Measurements from ENCODE around the gene SLC36A4.

Gene SLC36A4

GRCh38 chr11:93155738-93156137 is 42.1 kb downstream of the SLC36A4 start:
- TF ChIP-seq, protein P1, sequence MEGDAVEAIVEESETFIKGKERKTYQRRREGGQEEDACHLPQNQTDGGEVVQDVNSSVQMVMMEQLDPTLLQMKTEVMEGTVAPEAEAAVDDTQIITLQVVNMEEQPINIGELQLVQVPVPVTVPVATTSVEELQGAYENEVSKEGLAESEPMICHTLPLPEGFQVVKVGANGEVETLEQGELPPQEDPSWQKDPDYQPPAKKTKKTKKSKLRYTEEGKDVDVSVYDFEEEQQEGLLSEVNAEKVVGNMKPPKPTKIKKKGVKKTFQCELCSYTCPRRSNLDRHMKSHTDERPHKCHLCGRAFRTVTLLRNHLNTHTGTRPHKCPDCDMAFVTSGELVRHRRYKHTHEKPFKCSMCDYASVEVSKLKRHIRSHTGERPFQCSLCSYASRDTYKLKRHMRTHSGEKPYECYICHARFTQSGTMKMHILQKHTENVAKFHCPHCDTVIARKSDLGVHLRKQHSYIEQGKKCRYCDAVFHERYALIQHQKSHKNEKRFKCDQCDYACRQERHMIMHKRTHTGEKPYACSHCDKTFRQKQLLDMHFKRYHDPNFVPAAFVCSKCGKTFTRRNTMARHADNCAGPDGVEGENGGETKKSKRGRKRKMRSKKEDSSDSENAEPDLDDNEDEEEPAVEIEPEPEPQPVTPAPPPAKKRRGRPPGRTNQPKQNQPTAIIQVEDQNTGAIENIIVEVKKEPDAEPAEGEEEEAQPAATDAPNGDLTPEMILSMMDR (IDR thresholded peaks at IDR 0.05; ENCODE audit: low read depth, low read length) = no peak
- no peak for TF ChIP-seq MYC (IDR thresholded peaks at IDR 0.05; ENCODE audit: low read depth, low read length)
- no peak for TF ChIP-seq MAX (IDR thresholded peaks at IDR 0.05; ENCODE audit: low read depth, low read length)
- TF ChIP-seq POLR2A (IDR thresholded peaks at IDR 0.05; ENCODE audit: extremely low read depth, insufficient read length) = no peak
- no peak overlapping the region for H3K4me3 ChIP-seq (ENCODE audit: low read depth, low read length)
- DNase-seq (ENCODE audit: low read depth) = no peak

GRCh38 chr11:93145390-93145915 is 52.3 kb downstream of the SLC36A4 start:
- DNase-seq (ENCODE audit: low read depth) = no peak
- TF ChIP-seq, protein P1 (IDR thresholded peaks at IDR 0.05; ENCODE audit: low read depth, low read length) = no peak
- TF ChIP-seq POLR2A (IDR thresholded peaks at IDR 0.05; ENCODE audit: extremely low read depth, insufficient read length) (no peak), MYC (IDR thresholded peaks at IDR 0.05; ENCODE audit: low read depth, low read length) (no peak), MAX (IDR thresholded peaks at IDR 0.05; ENCODE audit: low read depth, low read length) (no peak)
- H3K4me3 ChIP-seq (ENCODE audit: low read depth, low read length) = no peak overlapping the region

DNA sequence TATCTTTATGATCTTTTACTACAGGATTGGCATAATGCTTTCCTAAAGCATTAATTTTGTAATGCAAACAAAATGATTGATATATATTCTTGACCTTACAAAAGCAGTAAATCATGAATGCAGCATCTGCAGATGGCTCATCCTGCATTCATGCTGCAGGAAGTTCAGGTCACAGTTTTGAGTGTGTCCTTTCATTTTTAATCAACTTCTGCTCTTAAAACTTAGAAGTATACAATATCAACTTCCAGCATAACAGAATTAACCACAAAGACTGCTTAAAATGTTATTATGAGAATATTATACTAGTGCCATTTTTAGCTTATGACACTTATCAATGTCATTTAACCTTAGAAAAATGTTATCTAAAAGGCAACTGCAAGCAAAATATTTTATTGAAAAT is 54.0 kb downstream of the SLC36A4 start:
- no peak for DNase-seq (ENCODE audit: low read depth)
- no peak overlapping the region for H3K4me3 ChIP-seq (ENCODE audit: low read depth, low read length)
- TF ChIP-seq, protein P1 (IDR thresholded peaks at IDR 0.05; ENCODE audit: low read depth, low read length) = no peak
- TF ChIP-seq MYC (IDR thresholded peaks at IDR 0.05; ENCODE audit: low read depth, low read length) (no peak), POLR2A (IDR thresholded peaks at IDR 0.05; ENCODE audit: extremely low read depth, insufficient read length) (no peak), MAX (IDR thresholded peaks at IDR 0.05; ENCODE audit: low read depth, low read length) (no peak)

- H3K4me3 ChIP-seq (ENCODE audit: low read depth, low read length) = no peak overlapping the region
- TF ChIP-seq, protein P1 (IDR thresholded peaks at IDR 0.05; ENCODE audit: low read depth, low read length) = no peak
- TF ChIP-seq MAX (IDR thresholded peaks at IDR 0.05; ENCODE audit: low read depth, low read length) (no peak), POLR2A (IDR thresholded peaks at IDR 0.05; ENCODE audit: extremely low read depth, insufficient read length) (no peak), MYC (IDR thresholded peaks at IDR 0.05; ENCODE audit: low read depth, low read length) (no peak)
- DNase-seq (ENCODE audit: low read depth) = no peak
These were observed 54.6 kb downstream of the SLC36A4 start for GRCh38 chr11:93143186-93143585.

- no peak for TF ChIP-seq POLR2A (IDR thresholded peaks at IDR 0.05; ENCODE audit: extremely low read depth, insufficient read length)
- TF ChIP-seq MYC (IDR thresholded peaks at IDR 0.05; ENCODE audit: low read depth, low read length) = no peak
- no peak for TF ChIP-seq MAX (IDR thresholded peaks at IDR 0.05; ENCODE audit: low read depth, low read length)
- H3K4me3 ChIP-seq (ENCODE audit: low read depth, low read length) = no peak overlapping the region
These were observed 64.2 kb downstream of the SLC36A4 start for GRCh38 chr11:93133488-93134109.

GRCh38 chr11:93132836-93133235 is 65.0 kb downstream of the SLC36A4 start:
- TF ChIP-seq, protein P1 (IDR thresholded peaks at IDR 0.05; ENCODE audit: low read depth, low read length) = no peak
- TF ChIP-seq MAX (IDR thresholded peaks at IDR 0.05; ENCODE audit: low read depth, low read length) = no peak
- TF ChIP-seq POLR2A (IDR thresholded peaks at IDR 0.05; ENCODE audit: extremely low read depth, insufficient read length) = no peak
- no peak for TF ChIP-seq MYC (IDR thresholded peaks at IDR 0.05; ENCODE audit: low read depth, low read length)
- no peak overlapping the region for H3K4me3 ChIP-seq (ENCODE audit: low read depth, low read length)
- no peak for DNase-seq (ENCODE audit: low read depth)

More at GRCh38 chr11:93133488-93134109, 64.2 kb downstream of the SLC36A4 start:
- no peak for DNase-seq (ENCODE audit: low read depth)

All from NB4 (cell line).